AG09319 (cell line): ENCODE results near the gene ATL1.
A peak's percentile ranks its signal among the peaks of the same experiment; 100 is the strongest.

Experiments used
- DNase-seq: peaks from one replicate; pipeline ENCODE4 v3.0.0-alpha.2; 2010; ENCODE audit warnings: low read depth; ENCODE audit errors: extremely low read depth
- TF ChIP-seq, protein P1 (sequence below): IDR thresholded peaks from 2 replicates; pipeline ENCODE4 v1.5.1; 2011; ENCODE audit warnings: low read depth, mild to moderate bottlenecking, inconsistent platforms, low read length, moderate library complexity

Gene ATL1

DNA sequence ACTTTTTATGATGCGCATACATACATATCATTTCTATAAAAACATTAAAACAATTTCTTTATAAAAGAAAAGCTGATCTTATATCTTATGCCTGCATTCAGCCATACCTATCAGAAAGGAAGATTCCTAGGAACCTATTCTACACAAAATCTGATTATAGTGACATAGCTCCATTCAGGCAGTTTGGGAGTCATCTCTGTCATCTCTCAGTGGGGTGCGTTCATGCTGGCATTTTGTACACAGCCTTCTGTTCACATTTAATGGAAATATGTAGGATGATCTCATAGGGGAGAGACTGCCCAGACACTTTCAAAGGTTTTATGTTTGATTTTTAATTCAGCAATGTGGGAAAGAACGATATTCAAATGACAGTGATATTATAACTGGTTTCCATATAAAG is 52.9 kb downstream of the ATL1 start:
- TF ChIP-seq, protein P1, sequence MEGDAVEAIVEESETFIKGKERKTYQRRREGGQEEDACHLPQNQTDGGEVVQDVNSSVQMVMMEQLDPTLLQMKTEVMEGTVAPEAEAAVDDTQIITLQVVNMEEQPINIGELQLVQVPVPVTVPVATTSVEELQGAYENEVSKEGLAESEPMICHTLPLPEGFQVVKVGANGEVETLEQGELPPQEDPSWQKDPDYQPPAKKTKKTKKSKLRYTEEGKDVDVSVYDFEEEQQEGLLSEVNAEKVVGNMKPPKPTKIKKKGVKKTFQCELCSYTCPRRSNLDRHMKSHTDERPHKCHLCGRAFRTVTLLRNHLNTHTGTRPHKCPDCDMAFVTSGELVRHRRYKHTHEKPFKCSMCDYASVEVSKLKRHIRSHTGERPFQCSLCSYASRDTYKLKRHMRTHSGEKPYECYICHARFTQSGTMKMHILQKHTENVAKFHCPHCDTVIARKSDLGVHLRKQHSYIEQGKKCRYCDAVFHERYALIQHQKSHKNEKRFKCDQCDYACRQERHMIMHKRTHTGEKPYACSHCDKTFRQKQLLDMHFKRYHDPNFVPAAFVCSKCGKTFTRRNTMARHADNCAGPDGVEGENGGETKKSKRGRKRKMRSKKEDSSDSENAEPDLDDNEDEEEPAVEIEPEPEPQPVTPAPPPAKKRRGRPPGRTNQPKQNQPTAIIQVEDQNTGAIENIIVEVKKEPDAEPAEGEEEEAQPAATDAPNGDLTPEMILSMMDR = no peak

DNA sequence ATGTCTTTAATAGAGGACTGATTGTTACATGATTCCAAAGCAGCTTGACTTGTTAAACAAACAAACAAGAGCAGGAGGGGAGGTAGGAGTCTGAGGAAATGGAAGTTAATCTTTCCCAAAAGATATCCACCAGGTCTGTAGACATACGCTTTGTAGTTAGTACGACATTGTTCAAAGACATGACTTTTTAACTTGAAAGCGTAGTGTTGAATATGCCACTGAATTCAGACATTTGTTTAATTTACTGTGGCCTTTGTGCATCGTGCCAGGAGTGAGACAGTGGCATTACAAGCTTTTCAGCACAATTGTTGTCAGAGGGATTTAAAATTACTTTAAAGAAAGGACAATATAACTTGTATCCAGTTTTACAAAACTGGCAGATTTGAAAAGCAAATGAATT is 55.1 kb downstream of the ATL1 start:
- TF ChIP-seq, protein P1 = no peak

More for the DNA sequence above, 52.9 kb downstream of the ATL1 start:
- DNase-seq = no peak

DNA sequence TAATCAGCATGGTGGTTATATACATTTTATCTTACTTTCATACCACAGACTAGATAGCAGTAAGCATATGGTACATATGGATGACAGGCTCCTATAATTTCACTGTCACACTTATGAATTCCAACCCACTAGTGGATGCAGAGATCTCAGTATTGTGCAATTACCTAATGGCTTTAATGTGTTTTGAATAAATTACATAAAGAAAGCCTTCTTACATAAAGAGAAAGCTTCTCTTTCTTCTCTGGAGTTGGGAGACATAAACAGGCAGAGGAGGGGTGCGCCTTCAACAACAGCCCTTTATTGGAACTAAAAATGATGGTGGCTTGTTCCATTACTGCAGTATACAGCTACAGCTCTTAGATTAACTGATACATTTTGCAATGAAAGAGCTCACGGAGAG is 55.6 kb downstream of the ATL1 start:
- DNase-seq = no peak
- TF ChIP-seq, protein P1 = no peak

More for the DNA sequence above, 55.1 kb downstream of the ATL1 start:
- DNase-seq = no peak

DNA sequence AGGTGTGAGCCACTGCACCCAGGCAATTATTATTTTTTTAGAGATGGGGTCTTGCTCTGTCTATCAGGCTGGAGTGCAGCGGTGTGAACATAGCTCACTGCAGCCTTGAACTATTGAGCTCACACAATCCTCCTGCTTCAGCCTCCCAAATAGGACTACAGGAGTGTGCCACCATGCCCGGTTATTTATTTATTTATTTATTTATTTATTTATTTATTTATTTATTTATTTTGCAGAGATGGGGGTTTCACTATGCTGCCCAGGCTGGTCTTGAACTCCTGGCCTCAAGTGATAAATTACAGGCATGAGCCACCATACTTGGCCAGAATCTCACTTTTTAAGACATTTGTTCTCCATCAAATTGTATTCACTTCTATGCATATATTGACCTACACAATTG is 56.3 kb downstream of the ATL1 start:
- no peak for DNase-seq
- TF ChIP-seq, protein P1 = no peak

DNA sequence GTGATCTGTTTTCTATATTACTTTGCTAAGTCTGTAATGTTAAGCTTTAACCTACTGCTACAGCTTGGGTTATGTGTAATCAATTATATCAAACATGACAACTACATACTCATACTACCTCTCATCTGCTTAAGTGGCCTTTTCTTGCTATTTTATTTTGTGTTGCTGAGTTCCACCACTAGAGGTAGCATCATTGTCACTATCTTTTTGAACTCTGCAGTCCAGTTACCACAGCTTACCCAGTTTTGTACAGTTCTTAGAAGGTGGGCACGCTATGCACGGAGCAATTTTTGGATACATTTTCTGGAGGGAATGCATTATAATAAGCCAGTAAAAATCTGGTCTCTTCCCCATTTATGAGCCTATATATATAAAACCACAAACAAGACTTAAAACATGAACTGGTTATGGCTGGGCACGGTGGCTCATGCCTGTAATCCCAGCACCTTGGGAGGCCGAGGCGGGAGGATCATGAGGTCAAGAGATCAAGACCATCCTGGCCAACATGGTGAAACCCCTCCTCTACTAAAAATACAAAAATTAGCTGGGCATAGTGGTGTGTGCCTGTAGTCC is 59.7 kb downstream of the ATL1 start:
- DNase-seq = no peak
- TF ChIP-seq, protein P1 = peak; percentile 69

DNA sequence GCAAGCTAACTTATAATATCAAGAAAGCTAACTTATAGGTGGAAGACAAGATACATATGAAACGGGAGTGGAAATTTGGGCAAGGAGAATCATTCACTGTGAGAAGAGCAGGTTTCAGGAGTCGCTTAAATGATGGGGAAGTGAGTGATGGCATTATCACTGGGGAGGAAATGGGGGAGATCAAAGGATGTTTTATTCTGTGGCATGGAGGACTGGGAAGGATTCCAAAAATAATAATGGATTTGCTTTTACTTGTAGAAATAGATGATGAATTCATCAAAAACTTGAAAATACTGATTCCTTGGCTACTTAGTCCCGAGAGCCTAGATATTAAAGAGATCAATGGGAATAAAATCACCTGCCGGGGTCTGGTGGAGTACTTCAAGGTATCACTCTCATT is 60.4 kb downstream of the ATL1 start:
- no peak for DNase-seq
- TF ChIP-seq, protein P1 = no peak

DNA sequence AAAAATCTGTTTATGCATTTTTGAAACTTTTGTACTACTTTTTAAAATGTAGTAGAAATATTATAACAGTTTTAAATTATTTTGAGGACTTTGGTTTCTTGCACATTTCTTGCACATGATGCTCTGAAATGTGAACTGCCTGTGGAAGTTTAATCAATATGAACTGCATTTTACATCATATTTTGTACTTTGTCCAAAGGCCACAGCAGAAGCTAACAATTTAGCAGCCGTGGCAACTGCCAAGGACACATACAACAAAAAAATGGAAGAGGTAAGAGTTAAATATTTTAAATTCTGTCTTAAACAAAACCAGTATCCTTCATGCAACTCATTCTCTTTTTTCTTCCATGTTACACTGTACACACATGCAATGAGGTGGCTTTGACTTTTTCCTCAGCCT is 63.0 kb downstream of the ATL1 start:
- TF ChIP-seq, protein P1 = no peak
- peak; percentile 52 for DNase-seq
